Adrenal gland (tissue), 12 donors: ENCODE data around the gene TMEM39B. TPM values are rescaled to one million over a fixed set of nuclear protein-coding genes. Genes with fewer than 3 reads are reported as not detected.

Source experiments
- DNase-seq, 7 donors: peaks; one replicate each; pipeline ENCODE4 v3.0.0-alpha.2; 2019 to 2020
- H3K27ac ChIP-seq, 5 donors: fragments of 200-600 bp; sonication (generic) in 4 of 5; 1 replicate in 3 of 5; 2 replicates in 2 of 5; pipeline versions ENCODE4 v1.5.1 to v1.8.0; 2016 to 2020; ENCODE audit warnings: mild to moderate bottlenecking in 1 of 5
- H3K27me3 ChIP-seq: fragments of 200-600 bp; 2 replicates; pipeline ENCODE4 v1.8.0; 2021
- H3K36me3 ChIP-seq, 2 donors: fragments of 200-600 bp; replicated peaks in 1 of 2; 1 replicate in 1 of 2; 2 replicates in 1 of 2; pipeline versions ENCODE4 v1.5.1 to v1.8.0; 2018 to 2022
- H3K4me1 ChIP-seq, 2 donors: fragments of 200-600 bp; replicated peaks in 1 of 2; 1 replicate in 1 of 2; 2 replicates in 1 of 2; pipeline versions ENCODE4 v1.5.1 to v1.8.0; 2018 to 2021
- H3K4me3 ChIP-seq, 4 donors: fragments of 200-600 bp; sonication (generic) in 3 of 4; one replicate each; pipeline ENCODE4 v1.5.1; 2016 to 2018
- H3K9me3 ChIP-seq, 3 donors: fragments of 200-600 bp; sonication (generic) in 1 of 3; replicated peaks in 1 of 3; 1 replicate in 2 of 3; 2 replicates in 1 of 3; pipeline versions ENCODE4 v1.5.1 to v1.8.0; 2016 to 2021
- POLR2A ChIP-seq, 2 donors: fragments of 450-650 bp; IDR thresholded peaks; one replicate each; pipeline ENCODE4 v1.6.1; 2017; ENCODE audit warnings: antibody characterized with exemption in 2 of 2, mild to moderate bottlenecking in 2 of 2, moderate library complexity in 1 of 2
- WGBS, 4 donors: extraction: QIAGEN DNeasy Blood & Tissue Kit in 2 of 4; methylation state at CpG; one replicate each; pipeline versions ENCODE4 v1.1.5 to v1.1.7; 2013 to 2017; 5-methylcytosine and 5-hydroxymethylcytosine counted together
- intact Hi-C, 2 donors: fragments of 100-400 bp; cut with DNase I; formaldehyde crosslinking; loops; one replicate each; pipeline versions ENCODE4 v1.14.1 to v1.15.0; 2022 to 2023
- polyA plus RNA-seq, 3 donors: library from polyadenylated mRNA; stranded (reverse); fragments of 200-250 nt in 2 of 3; fragments of 350-450 nt in 1 of 3; fragmentation: Illumina TruSeq in 1 of 3; extraction: RNeasy Lipid Tissue Mini Kit (QIAGEN cat#74804) in 1 of 3; gene quantifications; one replicate each; pipeline ENCODE4 v1.2.3, GENCODE V29; 2013 to 2014
- total RNA-seq, 9 donors: library from RNA; depleted of rRNA in 4 of 9; stranded (reverse); fragments of >200 nt in 4 of 9; fragments of 120-200 nt in 1 of 9; fragmentation: NEBNext Ultra II Directional in 1 of 9; extraction: Animal tissue kit (Norgen Biotek cat#: 25700) in 1 of 9; gene quantifications; one replicate each; pipeline versions ENCODE4 v1.1.0 to v1.2.4, GENCODE V29; 2013 to 2023
- TF ChIP-seq, protein P1 (sequence below), 6 experiments: fragments of 450-650 bp in 4 of 6; fragments of 200-600 bp in 2 of 6; sonication (generic) in 1 of 6; IDR thresholded peaks; 1 replicate in 5 of 6; 2 replicates in 1 of 6; pipeline versions ENCODE4 v1.5.1 to v1.8.0; 2016 to 2021; ENCODE audit warnings: antibody characterized with exemption in 6 of 6, mild to moderate bottlenecking in 2 of 6, moderate library complexity in 1 of 6
- donor health status: healthy with polysubstance abuse.
- donor health status: Bipolar disorder and iron deficiency.
- donor health status: DM: yes; HTN: yes; CAD: no.
- donor health status: DM: no; HTN: no; CAD: no.
- donor health status: DM: no; HTN: no; CAD: no.
- donor health status: DM: yes; HTN: yes; CAD: no.

TMEM39B gene
- total and polyA plus RNA-seq, 12 donors: 4.4 to 17.4 (median 11.7) TPM

DNA sequence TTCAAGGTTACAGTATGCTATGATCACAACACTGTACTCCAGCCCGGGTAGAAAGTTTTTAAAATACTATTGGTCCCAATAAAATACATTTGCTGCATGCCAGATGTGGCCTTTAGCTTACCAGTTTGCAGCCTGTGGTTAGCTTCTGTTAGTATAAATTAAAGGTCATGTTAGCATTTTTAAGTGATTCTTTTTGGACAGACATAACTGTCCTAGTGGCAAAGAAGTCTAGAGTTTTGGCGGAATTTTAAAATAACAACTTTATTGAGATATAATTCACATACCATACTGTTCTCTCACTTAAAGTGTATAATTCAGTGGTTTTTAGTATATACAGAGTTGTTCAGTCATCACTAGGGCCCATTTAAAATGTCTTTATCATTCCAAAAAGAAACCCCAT is 24.3 kb upstream of the TMEM39B start:
- Histone ChIP-seq H3K9me3 (no peaks in the 10 kb centered on the region), H3K36me3 (peaks cover 0 to 61% of the 10 kb centered on the region in 2 donors), H3K4me3 (no peak overlapping the region), H3K4me1 (no peaks in the 10 kb centered on the region), H3K27me3 (no peaks in the 10 kb centered on the region), H3K27ac (no peak overlapping the region)
- no peak for TF ChIP-seq POLR2A (IDR thresholded peaks at IDR 0.05)
- DNase-seq: no peak
- intact Hi-C loops: no loop called here
- 69 to 77% (median 73%) methylated on average over 2 of the region's 2 CpGs for WGBS, 4 donors

GRCh38 chr1:32051706-32052105 is 21.0 kb upstream of the TMEM39B start:
- DNase-seq: no peak
- Histone ChIP-seq H3K27ac (no peak overlapping the region), H3K4me1 (no peaks in the 10 kb centered on the region), H3K36me3 (peaks cover 0 to 70% of the 10 kb centered on the region in 2 donors), H3K9me3 (no peaks in the 10 kb centered on the region), H3K4me3 (no peak overlapping the region), H3K27me3 (no peaks in the 10 kb centered on the region)
- intact Hi-C loops: no loop called here
- TF ChIP-seq, protein P1, sequence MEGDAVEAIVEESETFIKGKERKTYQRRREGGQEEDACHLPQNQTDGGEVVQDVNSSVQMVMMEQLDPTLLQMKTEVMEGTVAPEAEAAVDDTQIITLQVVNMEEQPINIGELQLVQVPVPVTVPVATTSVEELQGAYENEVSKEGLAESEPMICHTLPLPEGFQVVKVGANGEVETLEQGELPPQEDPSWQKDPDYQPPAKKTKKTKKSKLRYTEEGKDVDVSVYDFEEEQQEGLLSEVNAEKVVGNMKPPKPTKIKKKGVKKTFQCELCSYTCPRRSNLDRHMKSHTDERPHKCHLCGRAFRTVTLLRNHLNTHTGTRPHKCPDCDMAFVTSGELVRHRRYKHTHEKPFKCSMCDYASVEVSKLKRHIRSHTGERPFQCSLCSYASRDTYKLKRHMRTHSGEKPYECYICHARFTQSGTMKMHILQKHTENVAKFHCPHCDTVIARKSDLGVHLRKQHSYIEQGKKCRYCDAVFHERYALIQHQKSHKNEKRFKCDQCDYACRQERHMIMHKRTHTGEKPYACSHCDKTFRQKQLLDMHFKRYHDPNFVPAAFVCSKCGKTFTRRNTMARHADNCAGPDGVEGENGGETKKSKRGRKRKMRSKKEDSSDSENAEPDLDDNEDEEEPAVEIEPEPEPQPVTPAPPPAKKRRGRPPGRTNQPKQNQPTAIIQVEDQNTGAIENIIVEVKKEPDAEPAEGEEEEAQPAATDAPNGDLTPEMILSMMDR (IDR thresholded peaks at IDR 0.05): no peak
- TF ChIP-seq POLR2A (IDR thresholded peaks at IDR 0.05): no peak
- 89 to 100% (median 96%) methylated on average over 1 of the region's 1 CpG for WGBS, 4 donors

DNA sequence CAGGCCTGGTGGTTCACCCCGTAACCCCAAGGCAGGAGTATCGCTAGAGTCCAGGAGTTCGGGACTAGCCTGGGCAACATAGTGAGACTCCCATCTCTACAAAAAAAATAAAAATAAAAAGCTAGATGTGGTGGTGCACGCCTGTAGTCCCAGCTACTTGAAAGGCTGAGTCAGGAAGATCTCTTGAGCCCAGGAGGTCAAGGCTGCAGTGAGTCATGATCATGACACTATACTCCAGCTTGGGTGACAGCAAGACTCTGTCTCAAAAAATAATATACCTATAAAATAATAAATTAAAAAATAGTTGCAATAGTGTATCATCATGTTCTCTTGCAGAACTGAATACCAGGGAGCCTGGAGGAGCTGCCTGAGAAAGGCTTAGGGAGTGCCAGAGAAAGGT is 19.9 kb upstream of the TMEM39B start:
- Histone ChIP-seq H3K4me1 (no peaks in the 10 kb centered on the region), H3K27me3 (no peaks in the 10 kb centered on the region), H3K27ac (no peak overlapping the region), H3K9me3 (no peaks in the 10 kb centered on the region), H3K4me3 (no peak overlapping the region), H3K36me3 (peaks cover 0 to 63% of the 10 kb centered on the region in 2 donors)
- peak in 4 of 7 donors; percentile 41 to 50 (median 44) for DNase-seq
- TF ChIP-seq, protein P1 (IDR thresholded peaks at IDR 0.05): no peak
- TF ChIP-seq POLR2A (IDR thresholded peaks at IDR 0.05): no peak
- 81 to 88% (median 86%) methylated on average over 4 of the region's 4 CpGs for WGBS, 4 donors
- intact Hi-C loops: no loop called here

DNA sequence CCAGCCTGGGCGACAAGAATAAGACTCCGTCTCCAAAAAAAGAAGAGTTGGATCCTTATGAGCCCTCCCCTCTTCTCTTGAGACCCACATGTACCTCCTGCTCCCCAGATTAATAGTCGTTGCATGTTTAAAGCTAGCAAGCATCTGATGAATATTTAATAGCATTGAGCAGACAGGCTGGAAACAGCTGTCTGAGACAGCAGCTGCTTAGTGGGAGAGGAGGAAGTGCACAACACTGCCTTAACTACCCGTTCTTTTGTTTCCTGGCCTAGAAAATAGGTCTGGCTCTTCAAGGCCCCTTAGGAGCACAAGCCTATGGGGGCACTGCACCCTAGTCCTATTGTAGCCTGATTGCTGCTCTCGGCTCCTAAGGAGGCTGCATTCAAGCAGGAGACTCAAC is 17.3 kb upstream of the TMEM39B start:
- Histone ChIP-seq H3K4me1 (no peaks in the 10 kb centered on the region), H3K36me3 (peaks cover 0 to 77% of the 10 kb centered on the region in 2 donors), H3K9me3 (no peaks in the 10 kb centered on the region), H3K27me3 (no peaks in the 10 kb centered on the region), H3K27ac (no peak overlapping the region), H3K4me3 (no peak overlapping the region)
- intact Hi-C loops: no loop called here
- no peak for TF ChIP-seq POLR2A (IDR thresholded peaks at IDR 0.05)
- TF ChIP-seq, protein P1 (IDR thresholded peaks at IDR 0.05): no peak
- WGBS, 4 donors: 87 to 93% (median 90%) methylated on average over 4 to 5 of the region's 5 CpGs
- DNase-seq: no peak

GRCh38 chr1:32056598-32056997 is 16.1 kb upstream of the TMEM39B start:
- H3K27ac ChIP-seq: no peak overlapping the region
- intact Hi-C loops: no loop called here
- H3K9me3 ChIP-seq: no peaks in the 10 kb centered on the region
- H3K36me3 ChIP-seq: peaks cover 0 to 71% of the 10 kb centered on the region in 2 donors
- no peaks in the 10 kb centered on the region for H3K27me3 ChIP-seq
- H3K4me1 ChIP-seq: no peaks in the 10 kb centered on the region
- no peak for DNase-seq
- no peak for TF ChIP-seq POLR2A (IDR thresholded peaks at IDR 0.05)
- TF ChIP-seq, protein P1 (IDR thresholded peaks at IDR 0.05): no peak
- no peak overlapping the region for H3K4me3 ChIP-seq
- WGBS, 4 donors: 92 to 100% (median 97%) methylated on average over 1 of the region's 1 CpG
